A673 (cell line): ENCODE data around the gene CAPZB. TPM values are rescaled to one million over a fixed set of nuclear protein-coding genes. Genes with fewer than 3 reads are reported as not detected.

ENCODE experiments used
- BruUV-seq: library from RNA; stranded (reverse); fragments of 400-500 nt; replicated peaks from 2 replicates; lab custom pipeline; 2021; lab: Mats Ljungman, UMichigan
- CTCF ChIA-PET: fragments of 300-600 bp; sonication (Branson Sonifier 250); formaldehyde crosslinking; loops from one replicate; lab custom pipeline; 2022; ENCODE audit warnings: antibody characterized with exemption; lab: Charles Lee
- POLR2A ChIA-PET: fragments of 300-600 bp; sonication (Branson Sonifier 250); formaldehyde crosslinking; loops from one replicate; lab custom pipeline; 2022; ENCODE audit warnings: antibody characterized with exemption; ENCODE audit not compliant: low non-redundant PET; lab: Charles Lee
- DNase-seq: peaks from one replicate; pipeline ENCODE4 v3.0.0-alpha.2; 2015; ENCODE audit warnings: low spot score
- H3K27ac ChIP-seq: fragments of 200-600 bp; sonication (generic); 2 replicates; pipeline ENCODE4 v1.5.1; 2016; ENCODE audit warnings: mixed run types, low read depth, mild to moderate bottlenecking, mixed read lengths, antibody characterized with exemption, low read length; ENCODE audit not compliant: poor library complexity, severe bottlenecking
- H3K27me3 ChIP-seq: fragments of 200-600 bp; sonication (generic); replicated peaks from 2 replicates; pipeline ENCODE4 v1.6.1; 2017; ENCODE audit warnings: mixed run types, low read depth, mild to moderate bottlenecking, mixed read lengths, antibody characterized with exemption, low read length; ENCODE audit not compliant: insufficient read depth, poor library complexity
- H3K36me3 ChIP-seq: fragments of 200-600 bp; sonication (generic); 2 replicates; pipeline ENCODE4 v1.6.1; 2016; ENCODE audit warnings: mixed run types, mild to moderate bottlenecking, mixed read lengths, antibody characterized with exemption, low read length; ENCODE audit not compliant: insufficient read depth, poor library complexity, severe bottlenecking
- H3K4me1 ChIP-seq: fragments of 200-600 bp; sonication (generic); 2 replicates; pipeline ENCODE4 v1.6.1; 2017; ENCODE audit warnings: mixed run types, mild to moderate bottlenecking, mixed read lengths, antibody characterized with exemption, low read length; ENCODE audit not compliant: insufficient read depth, poor library complexity, severe bottlenecking
- H3K4me3 ChIP-seq: fragments of 200-600 bp; sonication (generic); 2 replicates; pipeline ENCODE4 v1.5.1; 2016; ENCODE audit warnings: low read depth, mixed run types, mild to moderate bottlenecking, mixed read lengths, low read length; ENCODE audit not compliant: poor library complexity, severe bottlenecking
- H3K9me3 ChIP-seq: fragments of 200-600 bp; sonication (generic); 2 replicates; pipeline ENCODE4 v1.6.1; 2016; ENCODE audit warnings: mixed run types, low read depth, mild to moderate bottlenecking, mixed read lengths, antibody characterized with exemption, low read length; ENCODE audit not compliant: poor library complexity, severe bottlenecking
- CTCF ChIP-seq: fragments of 300-800, 200-600 bp; sonication (generic); conservative IDR thresholded peaks from 2 replicates; pipeline ENCODE4 v1.5.1; 2017; ENCODE audit warnings: low read depth, mild to moderate bottlenecking, antibody characterized with exemption, low read length, moderate library complexity, mixed read lengths
- EZH2 ChIP-seq: fragments of 200-600 bp; sonication (generic); IDR thresholded peaks from 2 replicates; pipeline ENCODE4 v1.6.1; 2017; ENCODE audit warnings: borderline replicate concordance, low read depth, mild to moderate bottlenecking, mixed read lengths, antibody characterized with exemption, low read length; ENCODE audit not compliant: poor library complexity, severe bottlenecking
- intact Hi-C: fragments of 100-400 bp; cut with micrococcal nuclease; formaldehyde crosslinking; loops from one replicate; pipeline ENCODE4 v1.10.0; 2022; ENCODE audit not compliant: unreplicated experiment
- total RNA-seq: library from RNA; stranded (reverse); gene quantifications from 2 replicates; pipeline ENCODE4 v1.2.3, GENCODE V29; 2021

CAPZB gene
- total RNA-seq, 1 experiment from 2014 or later = 214 TPM

DNA sequence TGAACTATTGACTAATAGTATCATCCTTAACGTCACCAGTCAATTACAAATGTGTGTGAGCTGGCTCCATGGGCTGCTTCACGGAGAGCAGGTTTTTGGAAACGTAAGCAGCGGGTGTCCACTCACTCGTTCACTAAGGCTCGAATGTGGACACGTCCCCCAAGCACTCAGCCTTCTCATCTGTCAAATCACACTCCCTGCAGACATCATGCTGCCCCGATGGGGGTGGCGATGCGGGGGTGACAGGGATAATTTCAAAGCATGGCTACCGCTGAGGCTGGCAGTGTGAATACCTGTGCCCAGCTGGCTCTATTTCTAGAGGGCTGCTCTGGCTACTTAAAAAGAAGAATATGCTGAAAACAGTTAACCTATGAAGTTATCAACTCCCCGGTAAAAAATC, 71.3 kb downstream of the CAPZB start:
- no TSS peak for BruUV-seq
- CTCF ChIA-PET = no interaction called here
- Histone ChIP-seq H3K4me3 (no peak overlapping the region), H3K9me3 (no peaks in the 10 kb centered on the region), H3K36me3 (peaks cover 6% of the 10 kb centered on the region), H3K27ac (no peak overlapping the region), H3K4me1 (no peaks in the 10 kb centered on the region), H3K27me3 (no peaks in the 10 kb centered on the region)
- DNase-seq = no peak
- intact Hi-C loops = no loop called here
- TF ChIP-seq CTCF (no peak), EZH2 (no peak)
- POLR2A ChIA-PET = no interaction called here

DNA sequence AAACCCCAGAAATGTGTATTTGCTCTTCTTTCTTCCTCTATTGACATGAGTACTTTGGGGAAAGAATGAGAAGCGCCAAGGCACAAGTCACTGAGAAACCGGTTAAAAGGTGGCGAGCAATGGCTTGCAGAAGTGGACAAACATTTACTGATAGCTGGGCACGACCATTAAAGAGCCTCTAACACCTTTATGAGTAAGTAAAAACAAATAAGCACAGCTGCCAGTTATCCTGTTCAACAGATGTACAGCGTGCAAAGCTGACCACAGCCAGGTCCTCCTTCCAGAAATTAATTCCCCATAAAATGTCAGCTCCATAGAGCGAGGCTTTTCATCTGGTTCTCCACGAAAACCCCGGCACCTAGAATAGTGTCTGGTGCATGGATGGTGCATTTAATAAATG, 72.7 kb downstream of the CAPZB start:
- no peak overlapping the region for H3K27ac ChIP-seq
- ChIA-PET CTCF (interaction anchor here (0.5 to 1.0 kb wide), 2 partner anchors 238 to 1164 kb away, joined by 3 to 4 read pairs; no protein-coding TSS in a partner anchor), POLR2A (no interaction called here)
- H3K4me3 ChIP-seq = no peak overlapping the region
- H3K36me3 ChIP-seq = no peaks in the 10 kb centered on the region
- H3K9me3 ChIP-seq = no peaks in the 10 kb centered on the region
- intact Hi-C loops = no loop called here
- TF ChIP-seq CTCF (no peak), EZH2 (no peak)
- no peaks in the 10 kb centered on the region for H3K27me3 ChIP-seq
- no TSS peak for BruUV-seq
- H3K4me1 ChIP-seq = no peaks in the 10 kb centered on the region
- no peak for DNase-seq

GRCh38 chr1:19411612-19412011, 73.7 kb downstream of the CAPZB start:
- no peak for TF ChIP-seq EZH2
- no peak for TF ChIP-seq CTCF
- intact Hi-C loops = no loop called here
- no TSS peak for BruUV-seq
- Histone ChIP-seq H3K27ac (no peak overlapping the region), H3K4me1 (no peaks in the 10 kb centered on the region), H3K9me3 (no peaks in the 10 kb centered on the region), H3K27me3 (no peaks in the 10 kb centered on the region), H3K36me3 (no peaks in the 10 kb centered on the region), H3K4me3 (no peak overlapping the region)
- DNase-seq = no peak
- CTCF ChIA-PET = no interaction called here
- POLR2A ChIA-PET = no interaction called here
